Suprapubic skin (tissue), 4 donors: ENCODE measurements around the gene C20orf202. TPM values are rescaled to one million over a fixed set of nuclear protein-coding genes. Genes with fewer than 3 reads are reported as not detected.

Source experiments
- DNase-seq, 2 donors: peaks; one replicate each; pipeline ENCODE4 v3.0.0-alpha.2; 2019; ENCODE audit warnings: low spot score in 2 of 2
- H3K27ac ChIP-seq: fragments of 200-600 bp; sonication (generic); one replicate; pipeline ENCODE4 v1.5.1; 2019
- H3K27me3 ChIP-seq: fragments of 200-600 bp; sonication (generic); one replicate; pipeline ENCODE4 v1.5.1; 2019
- H3K36me3 ChIP-seq: fragments of 200-600 bp; sonication (generic); one replicate; pipeline ENCODE4 v1.5.1; 2019
- H3K4me1 ChIP-seq: fragments of 200-600 bp; sonication (generic); one replicate; pipeline ENCODE4 v1.5.1; 2019
- H3K4me3 ChIP-seq: fragments of 200-600 bp; sonication (generic); one replicate; pipeline ENCODE4 v1.5.1; 2019; ENCODE audit warnings: mild to moderate bottlenecking
- H3K9me3 ChIP-seq: fragments of 200-600 bp; sonication (generic); one replicate; pipeline ENCODE4 v1.5.1; 2019
- EP300 ChIP-seq: sonication (generic); formaldehyde crosslinking; IDR thresholded peaks from one replicate; pipeline ENCODE4 v1.6.1; 2017; ENCODE audit warnings: antibody characterized with exemption
- POLR2A ChIP-seq, 2 donors: fragments of 450-650 bp; IDR thresholded peaks; one replicate each; pipeline ENCODE4 v1.6.1; 2017; ENCODE audit warnings: antibody characterized with exemption in 2 of 2, mild to moderate bottlenecking in 2 of 2, moderate library complexity in 2 of 2
- POLR2AphosphoS5 ChIP-seq, 3 donors: sonication (generic); formaldehyde crosslinking; IDR thresholded peaks; one replicate each; pipeline ENCODE4 v1.6.1; 2017; ENCODE audit warnings: antibody characterized with exemption in 3 of 3
- WGBS: methylation state at CpG from one replicate; pipeline ENCODE4 v1.1.5; 2018; 5-methylcytosine and 5-hydroxymethylcytosine counted together
- total RNA-seq, 4 donors: library from RNA; depleted of rRNA; stranded (reverse); fragments of >200 nt; gene quantifications; one replicate each; pipeline ENCODE4 v1.1.0, GENCODE V29; 2016
- TF ChIP-seq, protein P1 (sequence below), 2 donors: fragments of 200-600 bp in 1 of 2; fragments of 450-650 bp in 1 of 2; sonication (generic) in 1 of 2; IDR thresholded peaks; one replicate each; pipeline ENCODE4 v1.5.1; 2016 to 2019; ENCODE audit warnings: antibody characterized with exemption in 2 of 2, mild to moderate bottlenecking in 1 of 2, moderate library complexity in 1 of 2

Gene C20orf202
- total RNA-seq, 4 donors from 2014 or later = 0.89 to 0.97 TPM; not detected in 2

- peaks cover 41% of the 10 kb centered on the region for H3K36me3 ChIP-seq
- H3K4me1 ChIP-seq = no peaks in the 10 kb centered on the region
- no peak overlapping the region for H3K27ac ChIP-seq
- H3K9me3 ChIP-seq = no peaks in the 10 kb centered on the region
- WGBS = 92% methylated on average over 8 of the region's 8 CpGs
- H3K27me3 ChIP-seq = no peaks in the 10 kb centered on the region
- no peak overlapping the region for H3K4me3 ChIP-seq
- DNase-seq = no peak
- TF ChIP-seq POLR2AphosphoS5 (IDR thresholded peaks at IDR 0.05) = no peak
- no peak for TF ChIP-seq POLR2A (IDR thresholded peaks at IDR 0.05)
- TF ChIP-seq, protein P1, sequence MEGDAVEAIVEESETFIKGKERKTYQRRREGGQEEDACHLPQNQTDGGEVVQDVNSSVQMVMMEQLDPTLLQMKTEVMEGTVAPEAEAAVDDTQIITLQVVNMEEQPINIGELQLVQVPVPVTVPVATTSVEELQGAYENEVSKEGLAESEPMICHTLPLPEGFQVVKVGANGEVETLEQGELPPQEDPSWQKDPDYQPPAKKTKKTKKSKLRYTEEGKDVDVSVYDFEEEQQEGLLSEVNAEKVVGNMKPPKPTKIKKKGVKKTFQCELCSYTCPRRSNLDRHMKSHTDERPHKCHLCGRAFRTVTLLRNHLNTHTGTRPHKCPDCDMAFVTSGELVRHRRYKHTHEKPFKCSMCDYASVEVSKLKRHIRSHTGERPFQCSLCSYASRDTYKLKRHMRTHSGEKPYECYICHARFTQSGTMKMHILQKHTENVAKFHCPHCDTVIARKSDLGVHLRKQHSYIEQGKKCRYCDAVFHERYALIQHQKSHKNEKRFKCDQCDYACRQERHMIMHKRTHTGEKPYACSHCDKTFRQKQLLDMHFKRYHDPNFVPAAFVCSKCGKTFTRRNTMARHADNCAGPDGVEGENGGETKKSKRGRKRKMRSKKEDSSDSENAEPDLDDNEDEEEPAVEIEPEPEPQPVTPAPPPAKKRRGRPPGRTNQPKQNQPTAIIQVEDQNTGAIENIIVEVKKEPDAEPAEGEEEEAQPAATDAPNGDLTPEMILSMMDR (IDR thresholded peaks at IDR 0.05) = no peak
- no peak for TF ChIP-seq EP300
Observed at GRCh38 chr20:1174787-1175186, 28.5 kb upstream of the C20orf202 start.

GRCh38 chr20:1177680-1178079 lies 25.6 kb upstream of the C20orf202 start:
- Histone ChIP-seq H3K4me1 (no peaks in the 10 kb centered on the region), H3K36me3 (peaks cover 32% of the 10 kb centered on the region), H3K9me3 (no peaks in the 10 kb centered on the region), H3K4me3 (no peak overlapping the region), H3K27ac (no peak overlapping the region), H3K27me3 (no peaks in the 10 kb centered on the region)
- 79% methylated on average over 5 of the region's 5 CpGs for WGBS
- no peak for DNase-seq
- TF ChIP-seq, protein P1 (IDR thresholded peaks at IDR 0.05) = no peak
- no peak for TF ChIP-seq POLR2AphosphoS5 (IDR thresholded peaks at IDR 0.05)
- no peak for TF ChIP-seq EP300

DNA sequence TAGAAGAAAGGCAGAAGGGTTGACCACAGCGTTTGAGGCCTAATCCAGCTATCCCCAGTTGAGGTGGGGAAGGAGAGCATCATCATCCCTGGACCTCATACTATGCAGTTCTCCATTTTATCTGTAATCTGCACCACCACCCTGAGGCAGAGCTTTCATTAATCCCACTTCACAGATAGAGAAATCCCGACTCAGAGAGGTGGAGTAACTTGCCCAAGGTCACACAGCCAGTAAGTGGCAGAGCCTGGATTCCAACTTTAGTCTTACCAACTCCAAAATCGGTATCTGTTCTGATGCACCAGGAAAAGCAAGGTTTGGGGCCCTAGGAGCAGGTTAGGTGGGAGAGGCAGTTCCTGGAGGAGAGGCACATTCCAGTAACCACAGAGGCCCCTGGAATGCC lies 25.2 kb upstream of the C20orf202 start:
- H3K4me1 ChIP-seq = no peaks in the 10 kb centered on the region
- H3K9me3 ChIP-seq = no peaks in the 10 kb centered on the region
- TF ChIP-seq EP300 = no peak
- TF ChIP-seq, protein P1 (IDR thresholded peaks at IDR 0.05) = no peak
- no peak for TF ChIP-seq POLR2AphosphoS5 (IDR thresholded peaks at IDR 0.05)
- no peak for TF ChIP-seq POLR2A (IDR thresholded peaks at IDR 0.05)
- H3K27ac ChIP-seq = no peak overlapping the region
- H3K36me3 ChIP-seq = peaks cover 29% of the 10 kb centered on the region
- no peaks in the 10 kb centered on the region for H3K27me3 ChIP-seq
- no peak for DNase-seq
- WGBS = 84% methylated on average over 3 of the region's 3 CpGs
- H3K4me3 ChIP-seq = no peak overlapping the region

GRCh38 chr20:1178623-1179022 lies 24.6 kb upstream of the C20orf202 start:
- no peak overlapping the region for H3K27ac ChIP-seq
- no peak for DNase-seq
- peaks cover under 1% of the 10 kb centered on the region for H3K27me3 ChIP-seq
- WGBS = 88% methylated on average over 3 of the region's 3 CpGs
- no peaks in the 10 kb centered on the region for H3K4me1 ChIP-seq
- peaks cover 27% of the 10 kb centered on the region for H3K36me3 ChIP-seq
- H3K9me3 ChIP-seq = no peaks in the 10 kb centered on the region
- TF ChIP-seq POLR2A (IDR thresholded peaks at IDR 0.05) = no peak
- TF ChIP-seq, protein P1 (IDR thresholded peaks at IDR 0.05) = no peak
- TF ChIP-seq EP300 = no peak
- TF ChIP-seq POLR2AphosphoS5 (IDR thresholded peaks at IDR 0.05) = no peak
- H3K4me3 ChIP-seq = no peak overlapping the region

GRCh38 chr20:1180949-1181348 lies 22.3 kb upstream of the C20orf202 start:
- 92% methylated on average over 17 of the region's 27 CpGs for WGBS
- Histone ChIP-seq H3K36me3 (peaks cover 15% of the 10 kb centered on the region), H3K27me3 (peaks cover 23% of the 10 kb centered on the region), H3K9me3 (no peaks in the 10 kb centered on the region), H3K4me1 (peaks cover 14% of the 10 kb centered on the region), H3K4me3 (no peak overlapping the region), H3K27ac (no peak overlapping the region)
- no peak for DNase-seq
- TF ChIP-seq, protein P1 (IDR thresholded peaks at IDR 0.05) = no peak
